ENCODE results near the gene SLC48A1.
A peak's percentile ranks its signal among the peaks of the same experiment; 100 is the strongest.
"Not testable (repeated sequence)": the region's sequence is repeated elsewhere in the genome, so short reads cannot be mapped to it uniquely, and the experiment has no call there.

SLC48A1 gene

DNA sequence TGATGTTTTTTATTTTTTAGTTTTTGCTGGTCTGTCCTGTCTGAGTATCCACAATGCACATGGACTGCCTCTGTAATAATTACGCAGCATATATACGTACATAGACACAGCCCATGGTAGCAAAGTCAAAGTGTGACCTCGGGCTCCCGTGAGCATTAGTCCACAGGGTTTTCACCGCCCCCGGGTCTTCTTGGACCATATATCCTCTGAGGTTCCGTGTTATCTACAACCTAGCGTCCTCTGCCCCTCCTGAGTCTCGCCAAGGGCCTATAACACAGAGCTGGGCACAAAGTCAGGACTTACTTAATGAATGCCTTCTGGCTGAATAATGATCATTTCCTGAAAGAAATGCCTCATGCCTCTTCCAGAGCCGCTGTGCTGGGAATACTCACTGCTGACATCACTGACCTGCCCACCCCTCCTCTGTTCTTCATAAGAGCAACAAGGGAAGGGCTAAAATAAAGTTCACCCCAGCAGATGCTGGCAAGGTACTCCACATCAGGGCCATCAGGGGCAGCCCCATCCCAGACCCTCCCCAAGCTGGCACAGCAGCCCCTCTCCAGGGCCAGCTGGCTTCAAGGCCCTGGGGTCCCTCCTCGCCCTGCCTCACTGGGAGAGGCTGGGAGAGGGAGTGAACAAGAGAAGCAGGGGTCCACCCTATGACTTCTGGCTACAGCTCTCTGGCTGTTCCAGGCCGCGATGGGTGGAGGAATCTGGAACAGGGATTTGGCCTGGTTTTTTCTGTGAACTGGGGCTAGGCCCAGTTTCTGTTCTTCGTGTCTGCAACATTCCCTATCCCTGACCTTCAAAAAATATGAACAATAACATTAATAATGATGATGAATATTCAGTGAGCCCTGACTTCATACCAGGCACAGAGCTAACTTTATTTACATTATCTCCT lies 38.8 kb downstream of the SLC48A1 start:
- no peak for DNase-seq (ENCODE audit: low read depth)

DNA sequence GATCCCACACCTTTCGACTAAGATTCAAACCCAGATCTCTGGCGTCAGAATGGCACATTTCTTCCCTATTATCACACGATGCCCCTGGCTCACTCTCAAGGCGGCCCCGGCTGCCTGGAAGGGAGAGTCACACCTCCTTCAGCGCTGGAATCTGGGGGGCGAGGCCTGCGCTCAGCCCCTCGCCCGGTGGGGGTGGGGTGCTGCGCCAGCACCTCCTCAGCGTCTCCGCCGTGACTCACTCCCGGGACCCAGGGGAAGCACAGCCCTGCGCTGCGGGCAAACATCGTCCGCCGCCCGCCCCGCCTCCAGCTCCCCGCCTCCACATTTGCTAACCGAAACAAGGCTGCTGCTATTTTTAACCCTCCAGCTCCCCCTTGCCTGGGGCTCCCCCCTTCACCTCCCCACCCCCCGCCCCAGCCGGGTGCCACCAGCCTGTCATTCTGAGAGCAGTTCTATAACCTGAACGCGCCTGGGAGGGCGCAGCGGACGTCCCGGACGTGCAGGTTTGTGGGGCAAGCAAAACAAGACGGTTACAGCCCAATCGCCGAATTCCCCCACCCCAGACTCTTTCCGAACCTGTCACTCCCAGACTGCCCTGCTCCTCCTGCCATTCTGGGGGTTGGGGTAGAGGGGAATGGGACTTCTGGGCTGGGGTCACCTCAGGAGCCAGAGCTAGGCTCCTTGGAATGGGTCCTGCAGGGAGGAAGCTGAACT lies 39.9 kb downstream of the SLC48A1 start:
- DNase-seq (ENCODE audit: low read depth), result peak; percentile 88

DNA sequence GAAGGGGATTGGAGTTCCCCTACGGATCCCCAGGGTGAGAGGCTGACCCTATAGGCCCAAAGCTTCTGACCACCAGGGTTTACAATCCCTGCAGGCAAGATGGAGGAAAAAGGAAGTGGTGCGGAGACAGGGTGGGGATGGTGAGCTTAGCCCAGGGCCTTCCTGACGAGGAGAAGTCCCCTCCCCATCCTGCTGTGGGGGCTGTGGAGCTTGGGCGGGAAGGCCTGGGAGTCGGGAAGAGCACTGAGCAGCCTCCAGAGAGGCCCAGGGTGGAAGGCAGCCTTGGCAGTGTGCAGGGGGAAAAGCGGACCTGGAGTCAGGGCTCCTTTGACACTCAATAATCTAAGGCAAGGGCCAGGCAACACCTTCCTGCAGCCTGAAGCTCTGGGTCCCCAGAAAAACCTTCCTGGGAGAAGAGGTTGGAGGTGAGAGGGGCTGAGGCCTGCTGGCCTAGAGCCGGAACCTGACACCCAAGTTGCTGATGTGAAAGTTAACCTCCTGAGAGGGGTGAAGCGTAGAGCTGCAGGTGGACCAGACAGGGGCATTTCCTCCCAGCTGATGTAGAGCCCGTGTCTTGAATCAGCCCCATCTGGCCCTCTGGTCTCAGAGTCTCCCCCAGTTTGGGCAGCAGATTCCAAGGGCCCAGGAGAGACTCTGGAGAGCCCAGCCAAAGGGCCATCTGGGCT lies 40.6 kb downstream of the SLC48A1 start:
- DNase-seq (ENCODE audit: low read depth), result no peak

DNA sequence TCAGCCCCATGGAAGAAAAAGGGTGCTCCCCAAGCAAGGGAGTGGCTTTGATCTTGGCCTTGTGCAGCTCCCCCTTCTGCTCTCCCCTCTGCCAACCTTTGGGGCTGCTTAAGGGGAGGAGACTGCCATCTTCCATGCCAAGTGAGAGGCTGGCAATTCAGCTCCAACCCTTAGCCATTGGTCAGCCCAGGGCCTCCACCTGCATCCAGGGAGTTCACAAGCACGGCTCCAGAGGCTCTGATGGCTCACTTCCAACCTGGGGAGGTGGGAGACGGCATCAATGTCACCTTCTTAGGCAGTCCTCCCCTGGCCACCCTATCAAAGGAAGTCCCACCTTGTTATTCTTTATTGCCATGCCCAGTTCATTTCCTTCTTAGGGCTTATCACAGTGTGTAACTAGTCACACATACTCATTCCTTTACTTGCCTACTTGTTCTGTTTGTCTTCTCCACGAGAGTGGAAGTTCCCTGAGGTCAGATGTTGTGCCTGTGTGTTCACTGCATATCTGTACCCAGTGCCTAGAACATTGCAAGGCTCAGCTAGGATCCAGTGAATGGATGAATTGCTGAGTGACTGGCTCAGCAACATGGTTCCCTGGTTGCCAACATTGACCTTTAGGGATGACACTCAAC lies 41.6 kb downstream of the SLC48A1 start:
- DNase-seq (ENCODE audit: low read depth), result no peak

DNA sequence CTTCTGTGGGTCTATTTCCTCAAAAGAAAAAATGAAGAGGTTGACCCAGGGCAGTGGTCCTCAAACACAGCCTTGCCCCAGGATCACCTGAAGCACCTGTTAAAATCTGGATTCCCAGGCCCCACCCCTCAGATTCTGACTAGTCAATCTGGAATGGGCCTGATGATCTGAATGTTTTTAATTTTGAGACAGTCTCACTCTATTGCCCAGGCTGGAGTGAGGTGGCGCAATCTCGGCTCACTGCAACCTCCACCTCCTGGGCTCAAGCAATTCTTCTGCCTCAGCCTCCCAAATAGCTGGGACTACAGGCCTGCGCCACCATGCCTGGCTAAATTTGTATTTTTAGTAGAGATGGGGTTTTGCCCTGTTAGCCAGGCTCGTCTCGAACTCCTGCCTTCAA lies 42.4 kb downstream of the SLC48A1 start:
- not testable (repeated sequence) for DNase-seq (ENCODE audit: low read depth)

DNA sequence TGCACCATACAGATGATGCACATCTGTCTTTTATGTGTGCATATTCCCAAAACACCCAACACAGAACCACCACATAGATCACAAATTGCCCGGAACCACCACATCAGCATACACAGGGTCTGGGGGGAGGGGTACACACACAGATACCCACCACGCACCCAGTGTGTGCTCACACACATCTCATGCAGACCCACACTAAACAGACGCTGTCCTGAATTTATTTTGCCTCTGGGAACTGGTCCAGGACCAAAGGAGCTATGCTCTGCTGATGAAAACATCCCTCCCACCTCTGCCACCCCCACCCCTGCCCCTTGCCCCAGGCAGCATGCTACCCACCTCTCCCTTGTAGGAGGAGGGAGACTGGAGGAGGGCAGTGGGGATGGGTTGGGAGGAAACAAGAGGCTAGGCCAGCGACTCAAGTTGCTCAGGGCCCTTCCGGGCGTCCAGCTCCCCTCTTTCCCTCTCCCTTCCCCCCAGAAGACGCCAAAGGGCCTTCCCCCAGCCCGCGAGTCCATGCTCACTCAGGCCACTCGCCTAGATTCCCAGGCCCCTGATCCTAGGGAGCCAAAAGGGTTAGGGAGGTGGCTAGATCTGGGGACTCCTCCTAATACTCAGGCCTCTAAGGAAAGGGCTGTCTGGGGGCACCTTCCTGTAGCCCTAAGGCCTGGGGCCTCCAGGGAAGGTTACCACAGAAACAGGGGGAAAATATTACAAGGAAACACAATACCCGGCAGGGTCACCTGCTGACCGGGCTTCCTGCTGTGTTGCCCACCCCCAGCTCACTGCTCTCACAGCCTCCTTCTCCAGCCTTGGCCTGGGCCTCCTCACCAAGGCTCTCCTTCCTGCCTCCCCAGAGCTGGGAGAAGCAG lies 43.6 kb downstream of the SLC48A1 start:
- DNase-seq (ENCODE audit: low read depth), result no peak

DNA sequence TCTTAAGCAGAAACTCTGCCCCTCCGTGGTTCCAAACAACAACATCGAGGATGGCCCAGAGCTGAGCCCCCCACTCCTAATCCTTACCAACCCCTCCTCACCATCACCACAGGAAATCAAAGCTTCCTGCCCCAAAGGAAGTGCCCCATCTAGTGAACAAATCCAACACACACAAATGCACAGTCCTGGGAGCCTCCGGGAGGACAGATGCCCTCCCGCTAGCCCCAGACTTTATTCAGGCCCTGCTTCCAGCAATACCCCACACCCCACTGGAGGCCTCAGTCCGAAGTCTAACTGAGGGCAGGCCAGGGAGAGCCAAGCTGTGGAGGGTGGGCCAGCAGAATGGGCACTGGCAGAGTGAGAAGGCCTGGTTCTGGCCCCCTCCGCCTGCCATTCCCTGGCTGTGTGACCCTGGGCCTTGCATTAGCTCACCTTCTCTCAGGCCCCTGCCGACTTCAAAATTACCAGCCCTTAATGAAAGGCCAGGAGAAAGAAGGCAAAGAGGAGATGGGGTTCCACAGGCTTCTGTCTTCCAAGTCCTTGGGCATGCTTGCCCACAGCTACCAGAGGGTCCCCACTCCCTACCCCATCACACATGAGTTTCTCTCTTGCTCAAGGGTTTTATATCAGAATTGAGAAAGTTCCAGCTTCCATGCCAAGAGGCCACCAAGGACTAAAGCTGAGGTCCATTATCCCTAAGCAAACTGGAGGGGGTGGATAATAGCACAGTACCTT lies 44.4 kb downstream of the SLC48A1 start:
- DNase-seq (ENCODE audit: low read depth), result no peak

DNA sequence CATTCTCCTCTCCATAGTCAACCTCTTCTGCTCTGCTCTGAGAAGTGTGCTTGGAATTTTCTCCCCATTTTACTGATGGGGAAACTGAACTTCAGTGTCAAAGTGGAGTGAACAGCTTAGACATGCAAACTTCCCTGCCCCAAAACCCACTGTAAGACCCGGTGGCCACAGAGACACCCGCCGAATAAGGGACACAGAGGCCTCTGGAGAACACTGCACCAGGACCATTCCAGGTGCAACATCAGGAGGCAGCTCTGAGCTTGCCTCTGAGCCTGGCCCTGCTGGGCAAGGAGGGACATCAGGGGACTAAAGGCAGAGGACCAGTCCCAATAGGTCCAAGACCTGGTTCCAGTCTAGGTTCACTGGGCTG lies 45.0 kb downstream of the SLC48A1 start:
- DNase-seq (ENCODE audit: low read depth), result no peak

DNA sequence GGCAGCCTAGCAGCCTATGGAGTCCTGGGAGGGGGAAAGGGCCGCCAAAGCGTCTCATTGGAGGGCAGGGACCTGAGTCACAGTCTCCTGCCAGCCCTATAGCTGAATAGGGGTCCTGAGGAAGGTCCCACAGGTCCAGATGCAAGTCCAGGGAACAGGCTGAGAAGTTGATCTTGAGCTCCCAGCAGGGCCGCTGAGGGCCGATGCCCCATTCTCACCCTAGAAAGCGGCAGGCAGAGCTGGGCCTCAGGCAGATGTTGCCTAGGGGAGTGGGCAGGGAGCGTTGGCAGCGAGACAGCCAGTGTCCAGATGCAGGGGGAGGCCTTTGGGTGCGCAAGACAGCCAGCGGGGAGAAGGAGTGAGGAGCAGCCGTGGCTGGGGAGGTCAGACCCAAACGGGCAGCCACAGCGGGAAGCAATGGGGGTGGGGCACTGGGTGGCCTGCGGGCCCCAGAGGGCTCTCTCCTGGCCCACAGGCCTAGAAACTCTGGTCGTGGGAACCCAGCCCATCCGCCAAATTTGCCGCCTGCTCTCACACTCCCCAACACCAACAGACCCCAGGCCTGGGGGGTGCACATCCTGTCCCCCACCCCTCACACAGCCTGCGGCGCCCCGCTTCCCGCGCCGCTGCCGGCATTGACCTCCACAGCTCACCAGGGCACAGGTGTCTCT lies 45.6 kb downstream of the SLC48A1 start:
- DNase-seq (ENCODE audit: low read depth), result no peak

DNA sequence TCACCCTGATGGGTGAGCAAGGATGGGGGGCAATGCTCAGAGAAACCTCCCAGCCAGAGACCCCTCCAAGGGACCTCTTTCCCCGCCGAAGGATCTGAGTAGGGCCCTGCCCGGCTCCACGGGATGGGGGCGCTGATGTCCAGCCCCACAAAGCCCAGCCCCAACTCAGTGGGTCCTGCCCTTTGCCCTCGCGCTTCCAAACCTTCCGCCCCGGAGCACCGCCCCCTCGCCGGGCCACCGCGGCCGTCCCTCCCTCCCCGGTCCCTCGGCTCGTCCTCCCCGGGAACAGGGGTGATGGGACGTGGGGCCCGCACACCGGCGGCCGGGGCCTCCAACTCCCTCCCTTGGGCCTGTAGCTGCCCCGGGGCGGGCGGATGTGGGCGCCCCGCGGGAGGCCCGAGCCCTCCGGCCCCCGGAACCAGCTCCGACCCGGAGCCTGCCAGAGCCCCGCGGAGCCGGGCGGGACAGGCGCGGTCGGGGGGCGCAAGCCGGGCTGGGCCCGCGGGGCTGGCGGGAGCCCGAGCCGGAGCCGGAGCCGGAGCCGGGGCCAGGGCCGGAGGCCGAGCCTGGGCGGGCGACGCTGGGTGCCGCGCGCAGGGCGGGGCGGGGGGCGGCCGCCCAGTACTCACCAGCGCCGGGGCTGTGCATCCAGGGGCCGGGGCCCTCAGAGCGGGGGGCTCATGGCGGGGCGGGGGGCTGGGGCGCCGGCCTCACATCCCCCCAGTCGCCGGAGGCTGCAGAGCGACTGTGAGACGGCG lies 46.3 kb downstream of the SLC48A1 start:
- no peak for DNase-seq (ENCODE audit: low read depth)

DNA sequence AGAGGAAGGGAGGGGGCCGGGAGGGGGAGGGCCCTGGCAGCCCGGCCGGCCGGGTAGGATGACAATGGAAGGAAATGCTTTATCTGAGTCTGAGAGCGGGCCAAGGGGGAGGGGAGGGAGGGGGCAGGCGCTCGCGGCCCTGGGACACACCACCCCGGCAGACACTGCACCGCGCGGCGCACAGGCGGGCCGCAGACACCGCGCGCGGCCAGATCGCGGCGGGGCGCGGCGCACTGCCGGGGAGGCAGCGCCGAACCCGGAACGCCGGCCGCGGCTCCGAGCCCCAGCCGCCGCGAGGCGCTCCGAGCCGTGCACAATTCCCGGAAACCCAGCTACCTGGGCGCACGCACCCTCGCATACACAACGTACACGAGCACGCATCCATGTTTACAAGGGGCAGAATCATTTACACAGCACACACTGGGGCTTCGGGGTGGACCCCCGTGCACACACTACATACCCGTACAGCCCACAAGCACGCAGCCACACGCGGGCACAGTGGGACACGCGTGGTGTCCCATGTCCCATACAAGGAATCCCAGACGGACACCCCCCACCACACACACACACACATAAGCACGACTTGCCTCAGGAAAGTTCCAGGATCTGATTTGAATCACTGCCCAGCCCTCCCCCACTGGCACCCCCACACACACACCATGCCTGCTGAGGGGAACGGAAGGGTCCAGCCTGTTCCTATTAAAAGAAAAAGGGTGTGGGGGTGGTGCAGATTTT lies 47.0 kb downstream of the SLC48A1 start, which contains the start of gene HDAC7:
HDAC7 (minus strand) TSS at position 8 of the 735 bp plus-strand sequence. CDS start 118 bp downstream, outside the sequence.
- peak; percentile 60 for DNase-seq (ENCODE audit: low read depth)

DNA sequence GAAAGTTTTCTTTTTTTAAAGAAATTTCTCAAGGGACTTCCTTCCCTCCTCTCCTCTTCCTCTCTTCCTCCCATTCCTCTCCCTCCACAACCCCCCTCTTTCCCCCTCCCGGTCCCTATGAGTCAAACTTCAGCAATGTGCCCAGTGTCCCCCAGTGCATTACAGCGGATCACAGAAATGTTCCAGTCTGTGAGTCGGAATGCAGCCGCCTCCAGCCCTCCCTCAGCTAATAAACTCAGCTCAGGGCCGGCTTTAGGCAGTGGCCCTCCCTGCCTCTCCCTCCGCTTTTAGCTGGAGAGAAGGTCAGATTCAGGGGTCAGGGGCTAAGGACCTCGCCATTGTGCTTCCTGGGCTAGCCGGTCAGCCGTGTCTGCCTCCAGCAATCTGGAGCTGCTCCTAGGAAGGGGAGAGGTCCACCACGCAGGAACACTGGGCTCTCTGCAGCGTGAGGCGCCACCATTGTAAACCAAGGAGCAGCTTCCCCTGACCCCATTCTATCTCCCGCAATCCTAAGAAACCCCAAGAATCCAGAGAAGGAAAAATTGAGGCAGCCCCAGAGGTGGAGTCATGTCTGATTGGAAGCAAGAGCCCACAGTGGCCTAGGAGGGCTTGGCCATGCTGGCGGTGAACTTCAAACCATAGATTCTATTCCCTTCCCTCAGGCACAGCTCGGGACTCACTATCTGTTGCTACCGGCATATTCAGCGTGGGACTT lies 47.8 kb downstream of the SLC48A1 start:
- no peak for DNase-seq (ENCODE audit: low read depth)

DNA sequence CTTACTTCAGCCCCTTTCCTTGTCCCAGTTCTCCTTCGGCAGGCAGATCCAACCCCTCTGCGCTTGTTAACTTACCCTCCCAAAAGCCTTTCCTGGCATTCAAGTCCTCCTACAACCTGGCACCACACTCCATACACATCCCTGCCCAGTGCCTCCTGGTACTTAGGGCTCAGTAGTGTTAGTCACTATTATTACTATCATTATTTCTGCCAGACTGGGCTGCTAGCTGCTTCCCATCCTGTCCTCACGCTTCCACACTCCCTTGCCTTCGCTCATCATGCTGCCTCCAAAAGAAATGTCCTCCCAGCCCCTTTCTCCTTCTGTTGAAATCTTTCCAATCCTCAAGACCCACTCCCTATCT lies 48.3 kb downstream of the SLC48A1 start:
- no peak for DNase-seq (ENCODE audit: low read depth)

DNA sequence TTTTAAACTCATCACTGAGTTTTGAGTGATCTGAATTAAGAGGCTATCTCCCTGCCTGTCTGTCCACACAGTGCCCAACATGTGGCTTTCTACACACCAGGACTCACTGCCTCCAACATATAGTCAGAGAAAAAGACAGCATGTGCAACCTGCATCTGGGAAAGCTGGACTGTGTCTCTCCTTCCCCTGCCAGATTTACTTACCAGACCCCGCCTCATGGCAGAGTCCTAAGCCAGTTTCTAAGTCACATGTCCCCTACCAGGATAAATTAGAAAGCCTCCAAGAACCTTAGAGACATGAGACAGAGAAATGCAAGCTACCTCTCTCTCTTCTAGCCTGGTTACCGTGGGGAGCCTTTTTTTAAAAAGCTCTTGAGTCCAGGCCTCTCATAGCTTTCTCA lies 49.4 kb downstream of the SLC48A1 start:
- no peak for DNase-seq (ENCODE audit: low read depth)

DNA sequence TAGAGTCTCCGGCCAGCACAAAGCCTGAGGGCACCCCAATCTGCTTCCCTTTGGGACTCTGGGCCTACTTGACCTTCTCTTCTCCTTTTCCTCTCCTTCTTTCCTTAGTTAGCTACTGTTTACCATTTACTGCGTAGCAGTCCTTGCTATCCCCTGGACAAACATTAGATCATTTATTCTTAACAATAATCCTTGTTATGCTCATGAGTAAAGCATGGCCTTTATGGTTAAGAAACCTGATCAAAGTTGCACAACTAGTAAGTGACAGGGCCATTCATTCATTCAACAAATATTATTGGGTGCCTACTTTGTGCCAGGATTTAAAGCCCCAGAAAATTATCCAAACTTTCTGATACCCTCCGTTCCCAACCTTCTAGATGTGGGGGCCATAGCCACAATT lies 49.8 kb downstream of the SLC48A1 start:
- no peak for DNase-seq (ENCODE audit: low read depth)

DNA sequence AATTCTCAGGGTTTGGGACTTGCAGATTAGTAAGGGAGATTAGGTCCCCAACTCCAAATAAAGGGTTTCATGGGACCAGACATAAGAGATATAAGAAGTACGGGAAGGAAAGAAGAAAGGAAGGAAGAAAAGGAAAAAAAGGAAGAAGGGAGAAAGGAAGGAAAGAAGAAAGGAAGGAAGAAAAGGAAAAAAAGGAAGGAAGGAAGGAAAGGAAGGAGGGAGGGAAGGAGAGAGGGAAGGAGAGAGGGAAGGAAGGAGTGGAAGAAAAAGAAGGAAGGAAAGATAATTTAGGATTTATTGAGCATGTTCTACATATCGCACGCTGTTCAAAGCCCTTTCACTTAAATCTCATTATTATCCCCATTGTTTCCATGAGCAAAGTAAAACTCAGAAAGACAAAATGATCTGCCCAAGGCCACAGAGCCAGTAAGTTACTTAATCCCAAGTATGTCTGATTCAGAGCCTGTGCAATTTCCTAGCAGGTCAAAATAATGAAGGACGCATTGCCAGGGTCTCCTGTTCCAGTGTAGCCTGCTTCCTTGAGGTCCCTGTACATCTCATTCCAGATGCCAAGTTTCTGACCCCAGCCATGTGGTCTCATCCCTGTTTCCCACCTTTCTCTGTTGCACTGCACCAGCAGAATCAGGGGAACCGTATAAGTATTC lies 50.5 kb downstream of the SLC48A1 start:
- DNase-seq (ENCODE audit: low read depth), result no peak

DNA sequence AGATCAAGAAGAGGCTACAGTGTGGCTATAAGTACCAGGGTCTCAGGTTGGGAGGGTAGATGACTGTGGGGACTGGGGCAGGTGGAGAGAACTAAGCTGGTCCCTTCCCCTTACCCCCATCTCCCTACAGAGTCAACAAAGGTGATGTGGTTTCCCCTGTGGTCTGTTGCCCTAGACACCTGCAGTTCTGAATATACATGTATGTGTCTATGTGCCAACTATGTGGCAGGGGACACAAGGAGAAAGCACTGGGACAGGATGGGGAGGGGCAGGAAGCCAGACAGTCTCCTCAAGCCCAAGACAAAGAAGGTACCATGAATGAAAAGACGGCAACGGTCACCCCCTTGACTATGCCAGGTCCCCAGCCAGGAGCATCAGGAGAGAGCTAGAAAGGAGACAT lies 51.2 kb downstream of the SLC48A1 start:
- no peak for DNase-seq (ENCODE audit: low read depth)
